ENCODE data around the gene NUDT16L1. TPM values are rescaled to one million over a fixed set of nuclear protein-coding genes. Genes with fewer than 3 reads are reported as not detected.

The NUDT16L1 gene
- total and polyA plus RNA-seq, 7 experiments from 2014 or later, result 42.8 to 133 (median 61.5) TPM

DNA sequence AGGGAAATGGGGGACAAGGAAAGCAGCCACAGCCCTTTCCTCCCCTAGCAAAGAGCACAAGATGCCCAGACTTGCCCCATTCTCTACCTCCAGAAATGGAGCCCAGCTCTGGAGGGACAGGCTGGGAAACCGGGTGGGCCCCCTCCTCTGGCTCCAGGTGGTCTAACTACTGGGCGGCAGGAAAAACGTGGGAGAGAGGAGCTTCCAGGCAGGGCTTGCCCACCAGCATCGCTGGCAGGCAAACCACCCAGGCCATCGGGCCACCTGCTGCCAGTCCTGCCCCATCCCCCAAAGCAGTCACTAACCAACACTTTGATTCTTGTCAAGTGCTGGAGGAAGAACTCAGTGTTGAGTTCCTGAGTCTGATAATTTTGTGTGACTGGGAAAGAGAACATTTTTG is 25.1 kb downstream of the NUDT16L1 start:
- Mint-ChIP-seq H3K27me3 (no peaks in the 10 kb centered on the region), H3K27ac (no peak overlapping the region), H3K4me3 (no peak overlapping the region), H3K4me1 (no peaks in the 10 kb centered on the region), H3K9me3 (no peaks in the 10 kb centered on the region), H3K36me3 (peaks cover 0 to 14% (median 4%) of the 10 kb centered on the region in 5 donors)
- ChIA-PET POLR2A (no interaction called here), CTCF (no interaction called here)
- H3K9me3 ChIP-seq (ENCODE audit: control insufficient read depth in 2 of 3, low read length in 3 of 3), result no peaks in the 10 kb centered on the region
- H3K4me1 ChIP-seq (ENCODE audit: control insufficient read depth in 2 of 2, insufficient read depth in 2 of 2, low read length in 2 of 2), result no peaks in the 10 kb centered on the region
- H3K27ac ChIP-seq (ENCODE audit: low read depth, low read length), result no peak overlapping the region
- no peak overlapping the region for H3K4me3 ChIP-seq (ENCODE audit: low read length)
- no peak for DNase-seq
- H3K27me3 ChIP-seq (ENCODE audit: control insufficient read depth in 2 of 2, insufficient read depth in 2 of 2, low read length in 2 of 2), result no peaks in the 10 kb centered on the region
- H3K36me3 ChIP-seq (ENCODE audit: control insufficient read depth in 2 of 3, insufficient read depth in 3 of 3, low read length in 3 of 3), result peaks cover 0 to 38% (median 5%) of the 10 kb centered on the region in 3 experiments
- ATAC-seq, result no peak
- intact Hi-C loops (cut with micrococcal nuclease), result no loop called here

DNA sequence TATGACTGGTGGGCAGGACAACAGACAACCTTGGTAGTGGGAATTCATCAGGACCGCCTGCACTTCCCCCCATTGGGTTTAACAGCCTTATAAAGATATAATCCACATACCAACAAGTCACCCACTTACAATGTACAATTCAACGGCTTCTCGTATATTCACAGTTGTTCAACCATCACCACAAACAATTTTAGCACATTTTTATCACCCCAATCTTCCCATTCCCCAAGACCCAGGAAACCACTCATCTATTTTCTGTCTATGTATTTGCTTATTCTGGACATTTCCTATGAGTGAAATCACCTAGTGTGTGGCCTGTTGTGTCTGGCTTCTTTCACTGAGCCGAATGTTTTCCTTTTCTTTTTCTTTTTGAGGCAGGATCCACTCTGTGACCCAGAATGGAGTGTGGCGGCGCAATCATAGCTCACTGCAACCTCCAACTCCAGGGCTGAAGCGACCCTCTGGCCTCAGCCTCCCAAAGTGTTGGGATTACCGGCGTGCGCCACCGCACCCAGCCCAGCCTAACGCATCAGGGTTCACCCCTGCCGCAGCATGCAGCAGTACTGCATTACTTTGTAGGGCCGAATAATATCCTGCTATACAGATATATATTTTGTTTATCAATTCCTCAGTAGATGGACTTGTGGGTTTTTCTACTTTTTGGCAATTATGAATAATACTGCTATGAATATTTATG is 29.9 kb downstream of the NUDT16L1 start:
- ChIA-PET POLR2A (no interaction called here), CTCF (no interaction called here)
- Mint-ChIP-seq H3K36me3 (peaks cover 0 to 27% (median 1%) of the 10 kb centered on the region in 5 donors), H3K4me1 (no peaks in the 10 kb centered on the region), H3K27me3 (no peaks in the 10 kb centered on the region), H3K9me3 (no peaks in the 10 kb centered on the region), H3K4me3 (no peak overlapping the region), H3K27ac (peak overlapping the region in 2 of 9 donors; percentile 59 to 67)
- Histone ChIP-seq H3K9me3 (ENCODE audit: control insufficient read depth in 2 of 3, low read length in 3 of 3) (no peaks in the 10 kb centered on the region), H3K4me1 (ENCODE audit: control insufficient read depth in 2 of 2, insufficient read depth in 2 of 2, low read length in 2 of 2) (no peaks in the 10 kb centered on the region), H3K4me3 (ENCODE audit: low read length) (no peak overlapping the region), H3K36me3 (ENCODE audit: control insufficient read depth in 2 of 3, insufficient read depth in 3 of 3, low read length in 3 of 3) (peaks cover 0 to 44% (median 0%) of the 10 kb centered on the region in 3 experiments), H3K27me3 (ENCODE audit: control insufficient read depth in 2 of 2, insufficient read depth in 2 of 2, low read length in 2 of 2) (no peaks in the 10 kb centered on the region), H3K27ac (ENCODE audit: low read depth, low read length) (no peak overlapping the region)
- ATAC-seq, result no peak
- no peak for DNase-seq
- intact Hi-C loops (cut with micrococcal nuclease), result no loop called here

DNA sequence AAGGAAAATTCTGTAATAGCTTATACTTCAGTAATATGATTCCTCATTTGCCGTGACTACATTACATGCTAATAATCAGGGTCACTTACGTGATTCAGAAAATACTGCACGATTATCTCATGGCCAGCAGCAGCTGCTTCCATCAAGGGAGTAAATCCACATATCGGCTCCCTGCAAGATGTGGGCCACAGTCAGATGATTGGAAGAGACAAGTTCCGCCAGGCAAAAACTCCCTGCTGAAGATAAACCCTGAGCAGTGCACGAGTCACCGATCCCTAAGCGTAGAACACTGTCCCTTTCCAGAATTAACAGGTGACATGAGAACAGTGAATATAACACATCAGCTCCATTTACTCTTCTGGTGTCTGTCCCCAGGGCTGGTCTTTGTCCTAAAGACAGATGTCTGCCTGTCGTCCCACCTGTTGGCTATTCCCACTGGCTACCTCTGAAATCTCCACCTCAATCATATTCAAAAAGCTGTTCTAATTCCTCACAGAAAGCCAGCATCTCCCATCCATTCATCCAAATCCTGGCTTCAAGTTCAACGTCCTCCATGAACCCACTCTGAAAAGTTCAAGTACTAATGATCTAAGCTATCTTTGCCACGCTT is 31.4 kb downstream of the NUDT16L1 start:
- H3K36me3 Mint-ChIP-seq, result peaks cover 0 to 30% (median 0%) of the 10 kb centered on the region in 5 donors

DNA sequence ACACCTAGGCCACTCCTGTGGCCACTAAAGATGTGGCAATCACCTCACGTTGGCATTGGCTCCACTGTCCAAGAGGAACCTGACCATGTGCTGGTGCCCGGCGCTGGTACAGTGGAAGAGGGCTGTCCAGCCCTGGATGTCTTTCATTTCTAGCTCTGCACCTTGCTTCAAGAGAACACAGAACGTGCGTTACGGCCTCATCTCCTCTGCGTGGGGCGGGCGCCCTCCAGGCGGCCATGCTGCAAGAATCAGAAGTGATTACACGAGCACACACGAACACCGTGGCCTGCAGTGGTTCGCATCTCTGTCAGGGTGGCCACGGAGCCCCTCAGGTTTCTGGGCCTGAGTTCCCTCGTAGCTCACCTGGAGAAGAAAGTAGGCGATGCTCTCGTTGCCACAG is 33.3 kb downstream of the NUDT16L1 start:
- no peak for ATAC-seq
- H3K9me3 ChIP-seq (ENCODE audit: control insufficient read depth in 2 of 3, low read length in 3 of 3), result no peaks in the 10 kb centered on the region
- H3K27ac ChIP-seq (ENCODE audit: low read depth, low read length), result no peak overlapping the region
- DNase-seq, result no peak
- no peaks in the 10 kb centered on the region for H3K9me3 Mint-ChIP-seq
- H3K4me3 Mint-ChIP-seq, result no peak overlapping the region
- POLR2A ChIA-PET, result no interaction called here
- H3K4me1 ChIP-seq (ENCODE audit: control insufficient read depth in 2 of 2, insufficient read depth in 2 of 2, low read length in 2 of 2), result no peaks in the 10 kb centered on the region
- H3K36me3 ChIP-seq (ENCODE audit: control insufficient read depth in 2 of 3, insufficient read depth in 3 of 3, low read length in 3 of 3), result peaks cover 0 to 59% (median 4%) of the 10 kb centered on the region in 3 experiments
- no peaks in the 10 kb centered on the region for H3K27me3 ChIP-seq (ENCODE audit: control insufficient read depth in 2 of 2, insufficient read depth in 2 of 2, low read length in 2 of 2)
- CTCF ChIA-PET, result no interaction called here
- peaks cover 0 to 6% (median 4%) of the 10 kb centered on the region in 7 donors for H3K4me1 Mint-ChIP-seq
- intact Hi-C loops (cut with micrococcal nuclease), result no loop called here
- no peak overlapping the region for H3K27ac Mint-ChIP-seq
- H3K36me3 Mint-ChIP-seq, result peaks cover 0 to 38% (median 0%) of the 10 kb centered on the region in 5 donors
- no peaks in the 10 kb centered on the region for H3K27me3 Mint-ChIP-seq
- no peak overlapping the region for H3K4me3 ChIP-seq (ENCODE audit: low read length)

More for the DNA sequence above, 31.4 kb downstream of the NUDT16L1 start:
- DNase-seq (no peak), ATAC-seq (no peak)
- H3K27ac ChIP-seq (ENCODE audit: low read depth, low read length), result no peak overlapping the region
- H3K4me1 ChIP-seq (ENCODE audit: control insufficient read depth in 2 of 2, insufficient read depth in 2 of 2, low read length in 2 of 2), result no peaks in the 10 kb centered on the region
- Mint-ChIP-seq H3K4me1 (peaks cover 0 to 4% (median 0%) of the 10 kb centered on the region in 7 donors), H3K9me3 (no peaks in the 10 kb centered on the region), H3K4me3 (no peak overlapping the region), H3K27ac (no peak overlapping the region), H3K27me3 (no peaks in the 10 kb centered on the region)
- no peaks in the 10 kb centered on the region for H3K9me3 ChIP-seq (ENCODE audit: control insufficient read depth in 2 of 3, low read length in 3 of 3)
- no peak overlapping the region for H3K4me3 ChIP-seq (ENCODE audit: low read length)
- CTCF ChIA-PET, result no interaction called here
- intact Hi-C loops (cut with micrococcal nuclease), result no loop called here
- H3K27me3 ChIP-seq (ENCODE audit: control insufficient read depth in 2 of 2, insufficient read depth in 2 of 2, low read length in 2 of 2), result no peaks in the 10 kb centered on the region
- POLR2A ChIA-PET, result no interaction called here
- peaks cover 0 to 52% (median 4%) of the 10 kb centered on the region in 3 experiments for H3K36me3 ChIP-seq (ENCODE audit: control insufficient read depth in 2 of 3, insufficient read depth in 3 of 3, low read length in 3 of 3)

DNA sequence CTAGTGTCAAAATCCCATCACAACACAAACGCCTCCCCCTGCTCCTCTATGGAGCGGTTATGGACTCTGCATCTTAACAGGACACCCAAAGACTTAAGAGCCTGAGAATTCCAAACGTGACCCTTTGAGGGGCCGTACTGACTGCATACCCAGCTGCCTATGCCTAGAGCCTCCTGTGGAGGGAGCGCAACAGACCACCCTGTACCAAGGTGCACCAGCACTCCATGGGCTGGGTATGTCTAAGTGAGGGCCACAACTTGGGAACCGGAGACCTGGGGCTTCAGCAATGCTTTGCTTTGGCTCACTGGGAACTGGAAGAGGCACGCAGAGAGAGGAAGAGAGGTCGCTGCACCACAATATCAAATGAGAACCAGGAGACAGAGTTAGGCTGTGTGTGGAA is 35.3 kb downstream of the NUDT16L1 start:
- no peaks in the 10 kb centered on the region for H3K9me3 Mint-ChIP-seq
- peaks cover 0 to 31% (median 3%) of the 10 kb centered on the region in 5 donors for H3K36me3 Mint-ChIP-seq
- intact Hi-C loops (cut with micrococcal nuclease), result no loop called here
- Histone ChIP-seq H3K27me3 (ENCODE audit: control insufficient read depth in 2 of 2, insufficient read depth in 2 of 2, low read length in 2 of 2) (no peaks in the 10 kb centered on the region), H3K27ac (ENCODE audit: low read depth, low read length) (no peak overlapping the region), H3K36me3 (ENCODE audit: control insufficient read depth in 2 of 3, insufficient read depth in 3 of 3, low read length in 3 of 3) (peaks cover 0 to 48% (median 4%) of the 10 kb centered on the region in 3 experiments), H3K4me3 (ENCODE audit: low read length) (no peak overlapping the region), H3K9me3 (ENCODE audit: control insufficient read depth in 2 of 3, low read length in 3 of 3) (no peaks in the 10 kb centered on the region), H3K4me1 (ENCODE audit: control insufficient read depth in 2 of 2, insufficient read depth in 2 of 2, low read length in 2 of 2) (peaks cover 0 to 4% of the 10 kb centered on the region in 2 donors)
- DNase-seq (no peak), ATAC-seq (no peak)
- no peaks in the 10 kb centered on the region for H3K27me3 Mint-ChIP-seq
- ChIA-PET POLR2A (interaction anchor here (1.2 kb wide), 1 partner anchor 30 kb away, joined by 3 read pairs; no protein-coding TSS in a partner anchor), CTCF (no interaction called here)
- H3K4me3 Mint-ChIP-seq, result peak overlapping the region in 1 of 10 donors; percentile 22
- peak overlapping the region in 1 of 9 donors; percentile 26 for H3K27ac Mint-ChIP-seq
- peaks cover 7 to 24% (median 12%) of the 10 kb centered on the region in 7 donors for H3K4me1 Mint-ChIP-seq

DNA sequence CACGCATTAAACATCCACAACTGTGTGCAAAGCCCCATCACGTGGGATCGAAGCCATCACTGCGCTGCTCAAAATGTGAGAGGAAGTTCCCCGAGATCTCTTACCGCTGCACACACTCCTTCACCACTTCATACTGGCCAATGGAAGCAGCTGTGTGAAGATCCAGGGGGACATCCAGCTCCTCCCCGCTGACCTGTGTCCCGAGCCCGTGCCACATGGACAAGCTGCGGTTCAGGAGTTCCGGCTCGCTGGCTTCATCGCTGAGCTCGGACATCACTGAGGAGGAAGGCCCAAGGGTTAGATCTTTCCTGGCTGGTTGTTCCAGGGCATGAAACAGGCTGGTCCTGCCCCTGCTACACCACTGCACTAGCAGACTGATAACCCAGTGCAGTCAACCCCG is 36.5 kb downstream of the NUDT16L1 start:
- Mint-ChIP-seq H3K4me3 (no peak overlapping the region), H3K27ac (peak overlapping the region in 1 of 9 donors; percentile 74), H3K9me3 (no peaks in the 10 kb centered on the region), H3K36me3 (peaks cover 0 to 28% (median 3%) of the 10 kb centered on the region in 5 donors), H3K4me1 (peaks cover 7 to 26% (median 14%) of the 10 kb centered on the region in 7 donors), H3K27me3 (no peaks in the 10 kb centered on the region)
- H3K36me3 ChIP-seq (ENCODE audit: control insufficient read depth in 2 of 3, insufficient read depth in 3 of 3, low read length in 3 of 3), result peaks cover 0 to 48% (median 4%) of the 10 kb centered on the region in 3 experiments
- no peak for ATAC-seq
- H3K4me1 ChIP-seq (ENCODE audit: control insufficient read depth in 2 of 2, insufficient read depth in 2 of 2, low read length in 2 of 2), result peaks cover 0 to 5% of the 10 kb centered on the region in 2 donors
- ChIA-PET POLR2A (no interaction called here), CTCF (interaction anchor here (0.6 kb wide), 1 partner anchor 141 kb away, joined by 3 read pairs; no protein-coding TSS in a partner anchor)
- H3K4me3 ChIP-seq (ENCODE audit: low read length), result no peak overlapping the region
- H3K9me3 ChIP-seq (ENCODE audit: control insufficient read depth in 2 of 3, low read length in 3 of 3), result no peaks in the 10 kb centered on the region
- no peak for DNase-seq
- no peaks in the 10 kb centered on the region for H3K27me3 ChIP-seq (ENCODE audit: control insufficient read depth in 2 of 2, insufficient read depth in 2 of 2, low read length in 2 of 2)
- intact Hi-C loops (cut with micrococcal nuclease), result loop anchor here (5.0 to 10.0 kb wide), 3 partner anchors 68 to 455 kb away; partner anchors contain the start of genes PAM16 (in 1 of the 2) and TFAP4 (in 1 of the 2)
- no peak overlapping the region for H3K27ac ChIP-seq (ENCODE audit: low read depth, low read length)
